Fibroblast of the aortic adventitia (primary cell): ENCODE measurements around the gene APOA5. TPM values are rescaled to one million over a fixed set of nuclear protein-coding genes. Genes with fewer than 3 reads are reported as not detected.
A peak's percentile ranks its signal among the peaks of the same experiment; 100 is the strongest.

Experiments used
- DNase-seq: peaks from one replicate; pipeline ENCODE4 v3.0.0-alpha.2; 2010; ENCODE audit warnings: low read depth
- H3K4me3 ChIP-seq: 2 replicates; pipeline ENCODE4 v1.5.1; 2011; ENCODE audit warnings: low read depth, mild to moderate bottlenecking, control low read depth, low read length, moderate library complexity
- total RNA-seq: library from RNA; depleted of rRNA; stranded (reverse); fragments of >200 nt; gene quantifications from 2 replicates; pipeline ENCODE4 v1.2.3, GENCODE V29; 2012; ENCODE audit warnings: low replicate concordance
- TF ChIP-seq, protein P1 (sequence below): IDR thresholded peaks from 2 replicates; pipeline ENCODE4 v1.5.1; 2011; ENCODE audit warnings: mild to moderate bottlenecking, low read length, control low read depth, inconsistent platforms; ENCODE audit not compliant: insufficient read depth

The APOA5 gene, protein sequence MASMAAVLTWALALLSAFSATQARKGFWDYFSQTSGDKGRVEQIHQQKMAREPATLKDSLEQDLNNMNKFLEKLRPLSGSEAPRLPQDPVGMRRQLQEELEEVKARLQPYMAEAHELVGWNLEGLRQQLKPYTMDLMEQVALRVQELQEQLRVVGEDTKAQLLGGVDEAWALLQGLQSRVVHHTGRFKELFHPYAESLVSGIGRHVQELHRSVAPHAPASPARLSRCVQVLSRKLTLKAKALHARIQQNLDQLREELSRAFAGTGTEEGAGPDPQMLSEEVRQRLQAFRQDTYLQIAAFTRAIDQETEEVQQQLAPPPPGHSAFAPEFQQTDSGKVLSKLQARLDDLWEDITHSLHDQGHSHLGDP
- not detected in 2 replicates for total RNA-seq

DNA sequence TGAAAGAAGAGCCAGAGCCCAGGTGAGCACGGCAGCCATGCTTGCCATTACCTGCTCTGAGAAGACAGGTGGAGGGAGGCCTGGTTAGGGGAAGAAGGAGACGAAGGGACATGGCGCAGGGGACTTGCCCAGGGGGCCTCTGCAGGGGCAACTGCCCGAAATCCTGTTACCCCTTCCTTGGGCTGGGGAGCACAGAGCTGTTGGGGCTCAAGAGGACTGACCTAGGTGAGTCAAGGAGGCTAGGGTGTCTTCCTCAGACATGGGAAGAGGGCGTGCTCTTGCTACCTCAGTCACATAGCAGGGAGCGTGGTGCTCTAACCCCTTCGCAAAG lies at the start of gene APOA5:
APOA5 (minus strand) TSS at position 67 of the 331 bp plus-strand sequence; CDS start at position 48, 19 bp downstream.
- DNase-seq = no peak
- TF ChIP-seq, protein P1, sequence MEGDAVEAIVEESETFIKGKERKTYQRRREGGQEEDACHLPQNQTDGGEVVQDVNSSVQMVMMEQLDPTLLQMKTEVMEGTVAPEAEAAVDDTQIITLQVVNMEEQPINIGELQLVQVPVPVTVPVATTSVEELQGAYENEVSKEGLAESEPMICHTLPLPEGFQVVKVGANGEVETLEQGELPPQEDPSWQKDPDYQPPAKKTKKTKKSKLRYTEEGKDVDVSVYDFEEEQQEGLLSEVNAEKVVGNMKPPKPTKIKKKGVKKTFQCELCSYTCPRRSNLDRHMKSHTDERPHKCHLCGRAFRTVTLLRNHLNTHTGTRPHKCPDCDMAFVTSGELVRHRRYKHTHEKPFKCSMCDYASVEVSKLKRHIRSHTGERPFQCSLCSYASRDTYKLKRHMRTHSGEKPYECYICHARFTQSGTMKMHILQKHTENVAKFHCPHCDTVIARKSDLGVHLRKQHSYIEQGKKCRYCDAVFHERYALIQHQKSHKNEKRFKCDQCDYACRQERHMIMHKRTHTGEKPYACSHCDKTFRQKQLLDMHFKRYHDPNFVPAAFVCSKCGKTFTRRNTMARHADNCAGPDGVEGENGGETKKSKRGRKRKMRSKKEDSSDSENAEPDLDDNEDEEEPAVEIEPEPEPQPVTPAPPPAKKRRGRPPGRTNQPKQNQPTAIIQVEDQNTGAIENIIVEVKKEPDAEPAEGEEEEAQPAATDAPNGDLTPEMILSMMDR = no peak
- no peak within 1 kb of the TSS for H3K4me3 ChIP-seq

DNA sequence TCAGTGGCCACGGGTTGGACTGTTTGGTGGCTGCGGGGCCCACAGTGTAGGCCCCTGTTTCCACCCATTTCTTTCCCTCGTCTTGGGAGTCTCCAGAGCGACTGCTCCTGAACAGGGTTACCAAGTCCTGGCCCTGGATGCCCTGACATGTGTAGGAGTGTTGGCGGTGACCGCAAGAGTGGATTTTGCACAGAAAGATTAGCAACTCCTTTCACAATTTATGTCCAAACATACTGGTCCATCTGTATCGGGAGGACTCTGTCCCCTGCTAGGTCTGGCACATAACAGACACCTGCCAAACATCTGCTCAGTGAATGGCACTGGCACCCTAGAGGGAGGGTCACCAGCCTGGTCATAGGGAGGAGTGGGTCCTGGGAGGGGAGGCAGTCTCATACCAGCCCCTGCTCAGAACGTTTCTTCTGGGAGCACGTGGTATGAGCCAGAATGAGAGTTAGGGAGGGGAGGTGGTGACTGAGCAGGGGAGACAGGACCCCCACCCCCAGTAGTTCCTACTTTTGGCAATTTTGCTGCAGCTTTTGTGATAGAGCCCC lies 49.1 kb upstream of the APOA5 start:
- no peak for DNase-seq
- TF ChIP-seq, protein P1 = no peak
- no peak overlapping the region for H3K4me3 ChIP-seq

DNA sequence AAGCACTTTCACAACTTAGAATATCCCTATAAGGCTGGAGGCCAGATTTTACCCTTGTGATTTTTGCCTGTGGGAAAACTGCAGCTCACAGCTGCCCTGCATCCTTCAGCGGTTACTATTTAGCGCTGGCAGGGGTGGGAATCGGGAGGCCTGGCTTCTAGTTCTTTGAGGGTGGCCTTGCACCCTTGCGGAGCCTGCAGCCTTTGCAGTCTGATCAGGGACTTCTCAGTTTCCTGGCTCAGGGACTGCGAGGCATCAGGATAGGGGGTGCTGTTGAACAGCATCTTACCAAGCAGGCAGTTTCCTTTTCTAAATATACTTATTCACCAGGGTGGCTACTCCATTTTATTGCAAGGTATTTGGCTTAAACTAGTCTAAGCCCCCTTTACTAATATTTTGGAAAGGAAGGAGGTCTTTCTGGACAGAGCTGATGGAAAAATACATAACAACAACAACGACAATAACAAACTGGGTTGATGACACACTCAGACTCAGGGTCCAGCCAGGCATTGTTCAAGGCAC lies 48.6 kb upstream of the APOA5 start:
- no peak overlapping the region for H3K4me3 ChIP-seq
- TF ChIP-seq, protein P1 = peak; percentile 31
- DNase-seq = peak; percentile 21

DNA sequence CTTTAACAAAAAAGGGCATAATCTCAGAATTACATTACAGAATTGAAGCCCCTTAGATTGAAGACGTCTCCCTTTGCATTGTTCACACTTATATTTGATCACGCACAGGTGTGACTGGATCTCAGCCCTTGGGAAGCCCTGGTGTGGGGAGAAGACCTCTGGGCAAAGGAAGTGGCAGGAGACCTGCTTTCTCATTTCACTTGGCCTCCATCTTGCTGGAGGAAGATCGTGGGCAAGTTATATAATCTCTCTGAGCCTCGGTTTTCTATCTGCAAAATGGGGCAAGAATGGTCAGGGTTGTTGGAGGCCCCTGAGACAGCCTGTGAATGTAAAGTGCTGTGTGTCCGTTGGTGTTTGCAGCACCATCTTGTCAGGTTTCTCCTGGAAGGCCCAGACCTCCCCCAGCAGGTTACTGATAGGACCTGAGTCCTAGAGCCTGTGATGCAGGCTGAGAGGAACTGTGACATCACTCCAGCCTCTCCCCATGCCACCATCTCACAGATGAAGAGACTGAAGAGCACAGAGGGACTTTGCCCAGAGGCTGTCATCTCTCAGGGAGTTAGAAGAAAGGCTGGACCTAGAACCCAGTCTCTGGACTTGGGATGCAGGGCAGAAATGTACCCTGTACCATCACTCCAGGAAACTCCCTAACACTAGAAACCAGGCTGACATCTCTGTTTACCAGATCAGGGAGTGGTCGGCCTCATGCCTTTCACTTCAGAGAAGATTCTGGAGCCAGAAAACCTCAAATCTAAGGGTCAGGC lies 46.8 kb upstream of the APOA5 start:
- DNase-seq = no peak
- H3K4me3 ChIP-seq = no peak overlapping the region
- TF ChIP-seq, protein P1 = no peak

DNA sequence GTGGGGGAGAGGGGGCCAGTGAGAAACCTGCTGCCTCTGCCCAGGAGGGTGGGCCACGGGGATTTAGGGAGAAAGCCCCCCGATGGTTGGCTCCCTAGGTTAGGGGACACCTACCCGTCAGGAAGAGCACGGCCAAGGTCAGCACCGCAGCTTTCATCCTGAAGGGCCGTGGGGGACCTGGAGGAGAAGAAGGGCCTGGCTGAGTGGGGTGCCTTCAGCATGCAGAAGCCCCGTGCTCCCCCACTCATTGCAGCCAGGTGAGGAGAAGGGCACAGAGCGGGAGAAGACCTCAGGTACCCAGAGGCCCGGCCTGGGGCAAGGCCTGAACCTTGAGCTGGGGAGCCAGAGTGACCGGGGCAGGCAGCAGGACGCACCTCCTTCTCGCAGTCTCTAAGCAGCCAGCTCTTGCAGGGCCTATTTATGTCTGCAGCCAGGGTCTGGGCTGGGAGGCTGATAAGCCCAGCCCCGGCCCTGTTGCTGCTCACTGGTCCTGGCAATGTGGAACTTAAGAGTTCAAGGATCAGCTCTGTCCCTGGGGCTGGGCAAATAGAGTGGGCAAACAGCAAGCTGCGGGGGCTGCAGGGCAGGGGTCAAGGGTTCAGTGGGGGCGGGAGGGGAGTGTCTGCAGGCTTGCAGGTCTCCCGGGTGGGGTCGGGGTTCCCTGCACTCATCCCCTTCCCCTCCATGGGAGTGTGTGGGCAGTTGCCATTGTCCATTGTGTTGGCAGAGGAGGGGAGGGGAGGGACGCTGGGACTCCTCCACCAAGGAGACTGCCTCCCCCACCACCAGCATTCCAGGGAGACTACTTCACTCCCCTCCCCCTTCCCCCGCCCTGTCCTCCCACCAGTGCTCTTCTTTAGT lies 45.8 kb upstream of the APOA5 start, which contains the start of gene APOA1:
APOA1 (minus strand) TSS at position 392 of the 861 bp plus-strand sequence; CDS start at position 157, 235 bp downstream.
- no peak within 1 kb of the TSS for H3K4me3 ChIP-seq
- TF ChIP-seq, protein P1 = no peak
- DNase-seq = peak; percentile 16

DNA sequence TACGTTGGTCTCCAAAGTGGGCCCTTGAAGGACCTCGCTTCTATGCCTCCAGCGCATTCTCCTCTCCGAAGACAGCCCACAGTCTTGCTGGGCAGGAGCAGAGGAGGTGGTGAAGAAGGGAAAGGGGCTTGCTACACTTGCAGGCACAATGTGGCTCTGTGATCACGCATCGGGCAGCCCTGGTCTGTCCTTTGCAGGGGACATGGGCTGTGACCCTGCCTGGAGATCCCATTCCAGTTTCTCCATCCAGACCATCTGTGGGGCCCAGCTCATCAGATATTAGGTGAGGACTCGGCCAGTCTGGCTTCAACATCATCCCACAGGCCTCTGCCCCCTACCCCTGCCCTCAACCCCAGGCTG lies 44.9 kb upstream of the APOA5 start:
- no peak overlapping the region for H3K4me3 ChIP-seq
- TF ChIP-seq, protein P1 = no peak

More for the DNA sequence above, 44.9 kb upstream of the APOA5 start:
- DNase-seq = no peak
